Subcutaneous adipose tissue (tissue), 4 donors: ENCODE data around the gene RNF144A. TPM values are rescaled to one million over a fixed set of nuclear protein-coding genes. Genes with fewer than 3 reads are reported as not detected.

Experiments used
- CTCF ChIP-seq: fragments of 450-650 bp; IDR thresholded peaks from one replicate; pipeline ENCODE4 v1.5.1; 2016; ENCODE audit warnings: low read depth, mild to moderate bottlenecking, control low read depth, antibody characterized with exemption, moderate library complexity
- total RNA-seq, 4 donors: library from RNA; depleted of rRNA; stranded (reverse); fragments of >200 nt; gene quantifications; one replicate each; pipeline ENCODE4 v1.1.0, GENCODE V29; 2016

RNF144A gene
- total RNA-seq, 4 donors from 2014 or later = 12.2 to 45.8 (median 32.6) TPM

GRCh38 chr2:6951046-6951445 lies 33.8 kb downstream of the RNF144A start:
- no peak for TF ChIP-seq CTCF

GRCh38 chr2:6952101-6952500 lies 34.9 kb downstream of the RNF144A start:
- TF ChIP-seq CTCF = no peak

GRCh38 chr2:6954586-6954985 lies 37.4 kb downstream of the RNF144A start:
- no peak for TF ChIP-seq CTCF

- TF ChIP-seq CTCF = no peak
Measured at GRCh38 chr2:6955511-6956136, 38.4 kb downstream of the RNF144A start.

- no peak for TF ChIP-seq CTCF
Measured at GRCh38 chr2:6956566-6956965, 39.4 kb downstream of the RNF144A start.

- TF ChIP-seq CTCF = no peak
Measured at GRCh38 chr2:6957031-6957714, 40.0 kb downstream of the RNF144A start.

DNA sequence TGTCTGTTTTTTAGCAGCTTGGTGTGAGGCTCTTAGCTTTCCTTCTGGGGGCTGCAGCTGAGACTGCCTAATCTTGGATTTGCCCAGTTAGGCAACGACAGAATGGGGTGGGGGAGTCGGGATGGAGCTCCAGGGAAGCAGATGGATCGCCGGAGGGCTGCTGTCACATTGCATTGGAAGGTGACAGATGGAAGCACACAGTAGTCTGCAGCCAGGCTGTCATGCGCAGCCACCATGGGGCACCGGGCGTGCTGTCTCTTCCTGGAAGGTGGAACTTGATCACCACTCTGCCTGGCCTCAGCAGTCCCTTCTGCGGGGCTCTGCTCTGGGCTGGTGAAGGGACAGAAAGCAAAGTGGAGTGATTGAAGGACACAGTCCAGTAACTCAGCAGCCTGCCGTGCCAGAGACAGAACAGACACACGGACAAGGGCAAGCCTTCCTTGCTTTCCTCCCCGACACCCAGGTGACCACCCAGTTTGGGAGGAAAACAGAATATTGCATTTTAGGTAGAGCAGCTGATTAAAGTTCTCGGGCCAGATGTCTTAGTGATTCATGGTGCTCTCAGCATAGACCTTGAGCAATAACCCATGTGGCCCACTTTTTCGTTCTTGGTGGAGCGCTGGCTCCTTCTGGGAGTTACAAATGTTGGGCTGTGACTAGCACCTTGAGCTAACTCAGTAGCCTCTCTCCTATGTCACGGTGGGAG lies 40.9 kb downstream of the RNF144A start:
- no peak for TF ChIP-seq CTCF
